Measurements from ENCODE around the gene TRIOBP. TPM values are rescaled to one million over a fixed set of nuclear protein-coding genes. Genes with fewer than 3 reads are reported as not detected.

TRIOBP gene
- total RNA-seq, 1 donor from 2014 or later = 75.1 TPM

- H3K4me3 ChIP-seq (ENCODE audit: low read depth, low read length) = no peak overlapping the region
- peak; percentile 21 for TF ChIP-seq CTCF (conservative IDR thresholded peaks at IDR 0.05; ENCODE audit: low read depth, low read length)
- no peak for DNase-seq (ENCODE audit: low read depth)
These were observed 84.7 kb downstream of the TRIOBP start for GRCh38 chr22:37781434-37782059.

- no peak overlapping the region for H3K4me3 ChIP-seq (ENCODE audit: low read depth, low read length)
- TF ChIP-seq CTCF (conservative IDR thresholded peaks at IDR 0.05; ENCODE audit: low read depth, low read length) = peak; percentile 29
- no peak for DNase-seq (ENCODE audit: low read depth)
These were observed 85.7 kb downstream of the TRIOBP start for GRCh38 chr22:37782340-37783168.

- no peak overlapping the region for H3K4me3 ChIP-seq (ENCODE audit: low read depth, low read length)
- DNase-seq (ENCODE audit: low read depth) = no peak
- TF ChIP-seq CTCF (conservative IDR thresholded peaks at IDR 0.05; ENCODE audit: low read depth, low read length) = no peak
These were observed 88.1 kb downstream of the TRIOBP start for GRCh38 chr22:37784829-37785495.

- no peak for DNase-seq (ENCODE audit: low read depth)
- no peak for TF ChIP-seq CTCF (conservative IDR thresholded peaks at IDR 0.05; ENCODE audit: low read depth, low read length)
- H3K4me3 ChIP-seq (ENCODE audit: low read depth, low read length) = no peak overlapping the region
These were observed 93.4 kb downstream of the TRIOBP start for GRCh38 chr22:37790234-37790633.

- TF ChIP-seq CTCF (conservative IDR thresholded peaks at IDR 0.05; ENCODE audit: low read depth, low read length) = no peak
- no peak overlapping the region for H3K4me3 ChIP-seq (ENCODE audit: low read depth, low read length)
- no peak for DNase-seq (ENCODE audit: low read depth)
These were observed 95.6 kb downstream of the TRIOBP start for GRCh38 chr22:37792494-37792893.

- no peak for TF ChIP-seq CTCF (conservative IDR thresholded peaks at IDR 0.05; ENCODE audit: low read depth, low read length)
- DNase-seq (ENCODE audit: low read depth) = no peak
- H3K4me3 ChIP-seq (ENCODE audit: low read depth, low read length) = no peak overlapping the region
These were observed 97.5 kb downstream of the TRIOBP start for GRCh38 chr22:37794376-37794775.

All from epithelial cell of proximal tubule (primary cell).